ENCODE results near the gene PNLDC1.

DNA sequence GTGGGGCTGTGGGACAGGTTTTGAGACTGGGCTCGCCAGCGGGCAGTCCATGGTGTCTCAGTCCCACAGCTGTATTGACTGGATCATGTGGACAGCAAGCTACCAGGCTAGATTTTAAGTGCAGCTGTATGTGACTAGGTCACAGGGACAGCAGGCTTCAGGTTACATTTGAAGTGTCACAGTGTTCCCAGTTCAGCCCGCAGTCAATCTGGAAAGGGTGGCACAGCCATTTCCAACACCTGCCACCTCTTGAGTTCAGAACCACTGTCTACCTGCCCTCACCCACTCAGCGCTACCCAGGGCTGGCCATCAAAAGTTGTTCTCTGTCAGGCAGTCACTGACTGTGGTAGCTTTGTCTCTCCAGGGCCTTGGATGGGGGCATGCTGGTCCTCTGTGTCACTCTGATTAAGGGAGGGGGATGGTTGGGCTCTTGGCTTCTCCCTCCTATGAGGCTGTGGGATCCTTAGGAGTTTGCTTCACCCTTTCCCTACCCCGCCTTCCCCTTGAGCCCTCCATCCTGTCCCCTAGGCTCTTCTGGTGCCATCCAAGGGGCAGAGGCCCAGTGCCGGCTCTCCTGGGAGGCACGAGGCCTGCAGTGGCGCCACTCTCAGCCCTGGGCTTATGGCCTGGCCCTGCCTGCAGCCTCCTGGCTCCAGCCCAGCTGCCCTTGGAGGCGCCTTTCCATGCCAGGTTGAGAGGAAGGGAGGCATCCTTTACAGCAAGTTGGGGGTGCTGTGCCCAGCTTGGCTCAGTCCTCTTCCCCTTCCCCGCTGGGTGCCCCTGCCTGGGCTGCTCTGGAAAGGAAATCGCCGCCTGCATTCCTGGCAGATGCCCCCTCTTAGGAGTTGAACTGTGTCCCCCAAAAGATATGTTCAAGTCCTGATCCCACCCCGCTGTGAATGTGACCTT, 44.9 kb downstream of the PNLDC1 start:
- TF ChIP-seq, protein P1, sequence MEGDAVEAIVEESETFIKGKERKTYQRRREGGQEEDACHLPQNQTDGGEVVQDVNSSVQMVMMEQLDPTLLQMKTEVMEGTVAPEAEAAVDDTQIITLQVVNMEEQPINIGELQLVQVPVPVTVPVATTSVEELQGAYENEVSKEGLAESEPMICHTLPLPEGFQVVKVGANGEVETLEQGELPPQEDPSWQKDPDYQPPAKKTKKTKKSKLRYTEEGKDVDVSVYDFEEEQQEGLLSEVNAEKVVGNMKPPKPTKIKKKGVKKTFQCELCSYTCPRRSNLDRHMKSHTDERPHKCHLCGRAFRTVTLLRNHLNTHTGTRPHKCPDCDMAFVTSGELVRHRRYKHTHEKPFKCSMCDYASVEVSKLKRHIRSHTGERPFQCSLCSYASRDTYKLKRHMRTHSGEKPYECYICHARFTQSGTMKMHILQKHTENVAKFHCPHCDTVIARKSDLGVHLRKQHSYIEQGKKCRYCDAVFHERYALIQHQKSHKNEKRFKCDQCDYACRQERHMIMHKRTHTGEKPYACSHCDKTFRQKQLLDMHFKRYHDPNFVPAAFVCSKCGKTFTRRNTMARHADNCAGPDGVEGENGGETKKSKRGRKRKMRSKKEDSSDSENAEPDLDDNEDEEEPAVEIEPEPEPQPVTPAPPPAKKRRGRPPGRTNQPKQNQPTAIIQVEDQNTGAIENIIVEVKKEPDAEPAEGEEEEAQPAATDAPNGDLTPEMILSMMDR (IDR thresholded peaks at IDR 0.05): no peak
- TF ChIP-seq EP300 (IDR thresholded peaks at IDR 0.05): no peak

Measured in sigmoid colon (tissue), 4 donors.